ENCODE results near the gene IMMP2L. TPM values are rescaled to one million over a fixed set of nuclear protein-coding genes. Genes with fewer than 3 reads are reported as not detected.

The IMMP2L gene
- total and polyA plus RNA-seq, 3 experiments from 2014 or later: 13.7 to 23.5 (median 18.0) TPM

- Mint-ChIP-seq H3K27me3 (no peaks in the 10 kb centered on the region), H3K4me1 (no peaks in the 10 kb centered on the region), H3K36me3 (no peaks in the 10 kb centered on the region), H3K9me3 (no peaks in the 10 kb centered on the region), H3K4me3 (no peak overlapping the region), H3K27ac (no peak overlapping the region)
- Histone ChIP-seq H3K4me1 (ENCODE audit: insufficient read depth, low read length) (no peaks in the 10 kb centered on the region), H3K9me3 (ENCODE audit: low read length) (no peaks in the 10 kb centered on the region), H3K27me3 (ENCODE audit: insufficient read depth, low read length, poor library complexity, severe bottlenecking) (no peaks in the 10 kb centered on the region), H3K4me3 (ENCODE audit: low read length) (no peak overlapping the region), H3K27ac (ENCODE audit: low read depth, low read length) (no peak overlapping the region), H3K36me3 (ENCODE audit: insufficient read depth, low read length) (no peaks in the 10 kb centered on the region)
- no peak for DNase-seq
- ChIA-PET CTCF (no interaction called here), POLR2A (no interaction called here)
Measured at GRCh38 chr7:110764852-110765251, 797.4 kb downstream of the IMMP2L start.

GRCh38 chr7:110762546-110763225, 799.6 kb downstream of the IMMP2L start:
- ChIA-PET CTCF (no interaction called here), POLR2A (no interaction called here)
- Histone ChIP-seq H3K27me3 (ENCODE audit: insufficient read depth, low read length, poor library complexity, severe bottlenecking) (no peaks in the 10 kb centered on the region), H3K36me3 (ENCODE audit: insufficient read depth, low read length) (no peaks in the 10 kb centered on the region), H3K4me1 (ENCODE audit: insufficient read depth, low read length) (no peaks in the 10 kb centered on the region), H3K4me3 (ENCODE audit: low read length) (no peak overlapping the region), H3K27ac (ENCODE audit: low read depth, low read length) (no peak overlapping the region), H3K9me3 (ENCODE audit: low read length) (no peaks in the 10 kb centered on the region)
- no peak for DNase-seq
- Mint-ChIP-seq H3K9me3 (no peaks in the 10 kb centered on the region), H3K27me3 (no peaks in the 10 kb centered on the region), H3K27ac (no peak overlapping the region), H3K4me3 (no peak overlapping the region), H3K36me3 (no peaks in the 10 kb centered on the region), H3K4me1 (no peaks in the 10 kb centered on the region)

GRCh38 chr7:110760341-110760740, 802.0 kb downstream of the IMMP2L start:
- DNase-seq: no peak
- H3K4me1 ChIP-seq (ENCODE audit: insufficient read depth, low read length): no peaks in the 10 kb centered on the region
- no peak overlapping the region for H3K27ac ChIP-seq (ENCODE audit: low read depth, low read length)
- Mint-ChIP-seq H3K27ac (no peak overlapping the region), H3K4me3 (no peak overlapping the region), H3K9me3 (no peaks in the 10 kb centered on the region), H3K4me1 (no peaks in the 10 kb centered on the region), H3K27me3 (no peaks in the 10 kb centered on the region), H3K36me3 (no peaks in the 10 kb centered on the region)
- no peak overlapping the region for H3K4me3 ChIP-seq (ENCODE audit: low read length)
- no peaks in the 10 kb centered on the region for H3K36me3 ChIP-seq (ENCODE audit: insufficient read depth, low read length)
- ChIA-PET CTCF (no interaction called here), POLR2A (no interaction called here)
- no peaks in the 10 kb centered on the region for H3K27me3 ChIP-seq (ENCODE audit: insufficient read depth, low read length, poor library complexity, severe bottlenecking)
- no peaks in the 10 kb centered on the region for H3K9me3 ChIP-seq (ENCODE audit: low read length)

GRCh38 chr7:110759069-110759468, 803.2 kb downstream of the IMMP2L start:
- Histone ChIP-seq H3K27ac (ENCODE audit: low read depth, low read length) (no peak overlapping the region), H3K9me3 (ENCODE audit: low read length) (no peaks in the 10 kb centered on the region), H3K36me3 (ENCODE audit: insufficient read depth, low read length) (no peaks in the 10 kb centered on the region), H3K27me3 (ENCODE audit: insufficient read depth, low read length, poor library complexity, severe bottlenecking) (no peaks in the 10 kb centered on the region), H3K4me3 (ENCODE audit: low read length) (no peak overlapping the region), H3K4me1 (ENCODE audit: insufficient read depth, low read length) (no peaks in the 10 kb centered on the region)
- no peak for DNase-seq
- ChIA-PET CTCF (no interaction called here), POLR2A (interaction anchor here (0.5 kb wide), 2 partner anchors 9 kb away, joined by 5 to 6 read pairs; no protein-coding TSS in a partner anchor)
- no peaks in the 10 kb centered on the region for H3K36me3 Mint-ChIP-seq
- no peaks in the 10 kb centered on the region for H3K9me3 Mint-ChIP-seq
- no peaks in the 10 kb centered on the region for H3K4me1 Mint-ChIP-seq
- H3K4me3 Mint-ChIP-seq: no peak overlapping the region
- no peaks in the 10 kb centered on the region for H3K27me3 Mint-ChIP-seq
- no peak overlapping the region for H3K27ac Mint-ChIP-seq

- ChIA-PET POLR2A (no interaction called here), CTCF (no interaction called here)
- Histone ChIP-seq H3K36me3 (ENCODE audit: insufficient read depth, low read length) (no peaks in the 10 kb centered on the region), H3K27me3 (ENCODE audit: insufficient read depth, low read length, poor library complexity, severe bottlenecking) (no peaks in the 10 kb centered on the region), H3K27ac (ENCODE audit: low read depth, low read length) (no peak overlapping the region), H3K4me1 (ENCODE audit: insufficient read depth, low read length) (no peaks in the 10 kb centered on the region), H3K9me3 (ENCODE audit: low read length) (no peaks in the 10 kb centered on the region), H3K4me3 (ENCODE audit: low read length) (no peak overlapping the region)
- H3K4me1 Mint-ChIP-seq: no peaks in the 10 kb centered on the region
- no peaks in the 10 kb centered on the region for H3K36me3 Mint-ChIP-seq
- H3K27ac Mint-ChIP-seq: no peak overlapping the region
- DNase-seq: no peak
- H3K9me3 Mint-ChIP-seq: no peaks in the 10 kb centered on the region
- no peaks in the 10 kb centered on the region for H3K27me3 Mint-ChIP-seq
- H3K4me3 Mint-ChIP-seq: no peak overlapping the region
Measured at GRCh38 chr7:110754649-110755048, 807.6 kb downstream of the IMMP2L start.

- Mint-ChIP-seq H3K4me1 (no peaks in the 10 kb centered on the region), H3K9me3 (peaks cover 0 to 29% (median 19%) of the 10 kb centered on the region in 5 donors), H3K27me3 (no peaks in the 10 kb centered on the region), H3K4me3 (no peak overlapping the region), H3K36me3 (peaks cover 0 to 20% (median 0%) of the 10 kb centered on the region in 3 donors), H3K27ac (no peak overlapping the region)
- Histone ChIP-seq H3K9me3 (ENCODE audit: low read length) (no peaks in the 10 kb centered on the region), H3K27ac (ENCODE audit: low read depth, low read length) (no peak overlapping the region), H3K4me1 (ENCODE audit: insufficient read depth, low read length) (no peaks in the 10 kb centered on the region), H3K4me3 (ENCODE audit: low read length) (no peak overlapping the region), H3K36me3 (ENCODE audit: insufficient read depth, low read length) (no peaks in the 10 kb centered on the region), H3K27me3 (ENCODE audit: insufficient read depth, low read length, poor library complexity, severe bottlenecking) (no peaks in the 10 kb centered on the region)
- no peak for DNase-seq
- POLR2A ChIA-PET: no interaction called here
- CTCF ChIA-PET: no interaction called here
Measured at GRCh38 chr7:110750931-110751605, 811.2 kb downstream of the IMMP2L start.

GRCh38 chr7:110733221-110733620, 829.1 kb downstream of the IMMP2L start:
- Mint-ChIP-seq H3K4me1 (no peaks in the 10 kb centered on the region), H3K36me3 (peaks cover 0 to 15% (median 5%) of the 10 kb centered on the region in 3 donors), H3K9me3 (peaks cover 2 to 15% (median 6%) of the 10 kb centered on the region in 5 donors), H3K27ac (no peak overlapping the region), H3K4me3 (no peak overlapping the region), H3K27me3 (no peaks in the 10 kb centered on the region)
- no peaks in the 10 kb centered on the region for H3K4me1 ChIP-seq (ENCODE audit: insufficient read depth, low read length)
- no peak overlapping the region for H3K4me3 ChIP-seq (ENCODE audit: low read length)
- no peaks in the 10 kb centered on the region for H3K27me3 ChIP-seq (ENCODE audit: insufficient read depth, low read length, poor library complexity, severe bottlenecking)
- H3K9me3 ChIP-seq (ENCODE audit: low read length): no peaks in the 10 kb centered on the region
- POLR2A ChIA-PET: no interaction called here
- CTCF ChIA-PET: no interaction called here
- H3K36me3 ChIP-seq (ENCODE audit: insufficient read depth, low read length): no peaks in the 10 kb centered on the region
- no peak for DNase-seq
- no peak overlapping the region for H3K27ac ChIP-seq (ENCODE audit: low read depth, low read length)

- H3K4me1 Mint-ChIP-seq: no peaks in the 10 kb centered on the region
- no peak for DNase-seq
- CTCF ChIA-PET: no interaction called here
- Histone ChIP-seq H3K9me3 (ENCODE audit: low read length) (no peaks in the 10 kb centered on the region), H3K27ac (ENCODE audit: low read depth, low read length) (no peak overlapping the region), H3K36me3 (ENCODE audit: insufficient read depth, low read length) (no peaks in the 10 kb centered on the region), H3K4me3 (ENCODE audit: low read length) (no peak overlapping the region), H3K27me3 (ENCODE audit: insufficient read depth, low read length, poor library complexity, severe bottlenecking) (no peaks in the 10 kb centered on the region), H3K4me1 (ENCODE audit: insufficient read depth, low read length) (no peaks in the 10 kb centered on the region)
- peaks cover 0 to 6% (median 0%) of the 10 kb centered on the region in 3 donors for H3K36me3 Mint-ChIP-seq
- POLR2A ChIA-PET: no interaction called here
- no peaks in the 10 kb centered on the region for H3K27me3 Mint-ChIP-seq
- H3K4me3 Mint-ChIP-seq: no peak overlapping the region
- H3K9me3 Mint-ChIP-seq: peaks cover 0 to 3% (median 0%) of the 10 kb centered on the region in 5 donors
- H3K27ac Mint-ChIP-seq: no peak overlapping the region
Measured at GRCh38 chr7:110724811-110725210, 837.5 kb downstream of the IMMP2L start.
